HT1080 (cell line): ENCODE measurements around the gene ABHD14A. TPM values are rescaled to one million over a fixed set of nuclear protein-coding genes. Genes with fewer than 3 reads are reported as not detected.
"Not testable (repeated sequence)": the region's sequence is repeated elsewhere in the genome, so short reads cannot be mapped to it uniquely, and the experiment has no call there.

ENCODE experiments used
- DNase-seq: peaks from one replicate; pipeline ENCODE4 v3.0.0-alpha.2; 2015; ENCODE audit warnings: low read depth
- total RNA-seq: library from RNA; depleted of rRNA; stranded (reverse); fragments of >200 nt; shearing (Covaris generic); gene quantifications from 2 replicates; pipeline ENCODE4 v1.2.3, GENCODE V29; 2014

Gene ABHD14A
- total RNA-seq, 1 experiment from 2014 or later, result 25.1 TPM

DNA sequence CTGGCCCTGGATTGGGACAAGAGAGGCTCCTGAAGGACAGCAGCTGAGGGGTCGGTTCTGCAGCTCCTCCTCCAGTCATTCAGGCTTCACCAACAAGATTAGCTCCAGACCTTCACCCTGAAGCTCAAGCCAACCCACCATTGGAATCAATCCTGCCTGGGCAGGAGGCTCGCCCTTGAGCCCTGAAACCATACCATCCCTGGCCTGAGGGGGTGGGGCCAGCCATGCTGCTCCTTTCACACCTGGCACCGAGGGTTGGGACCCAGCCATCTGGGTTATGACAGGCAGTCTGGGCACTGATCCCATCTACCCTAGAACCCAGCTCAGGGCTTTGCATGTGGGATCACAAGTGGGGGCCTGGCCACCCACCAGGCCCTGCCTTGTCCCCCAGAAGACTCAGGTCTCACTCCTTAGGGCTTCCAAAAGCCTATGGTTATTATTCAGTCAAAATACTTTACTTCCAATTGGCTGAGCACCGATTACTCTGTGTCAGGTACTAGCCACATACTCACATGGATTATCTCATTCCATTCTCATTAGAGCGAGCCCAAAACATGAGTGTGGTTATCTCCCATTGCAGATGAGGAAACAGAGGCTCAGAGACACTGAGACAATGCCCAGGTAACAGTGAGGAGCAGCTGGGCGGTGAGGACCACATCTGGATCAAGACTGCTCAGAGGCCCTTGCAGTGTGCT is 4.1 kb upstream of the ABHD14A start:
- no peak for DNase-seq

DNA sequence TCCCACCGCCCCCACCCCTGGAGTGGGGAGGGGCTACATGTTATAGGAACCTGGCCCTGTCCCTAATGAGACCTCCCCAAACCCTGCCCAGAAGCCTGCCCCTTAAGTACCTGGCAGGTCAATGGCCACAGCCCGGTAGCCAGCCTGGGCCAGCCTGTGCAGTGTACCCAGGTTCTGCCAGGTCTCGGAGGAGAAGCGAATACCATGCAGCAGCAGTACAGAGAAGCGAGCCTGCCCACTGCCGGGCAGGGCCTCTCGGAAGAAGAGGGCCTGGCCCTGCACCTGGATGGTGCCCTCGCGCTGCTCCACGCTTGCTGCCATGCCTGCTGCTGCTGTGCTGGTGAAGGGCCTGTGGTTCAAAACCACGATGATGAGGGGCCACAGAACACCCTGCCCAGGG is 3.5 kb upstream of the ABHD14A start:
- no peak for DNase-seq

DNA sequence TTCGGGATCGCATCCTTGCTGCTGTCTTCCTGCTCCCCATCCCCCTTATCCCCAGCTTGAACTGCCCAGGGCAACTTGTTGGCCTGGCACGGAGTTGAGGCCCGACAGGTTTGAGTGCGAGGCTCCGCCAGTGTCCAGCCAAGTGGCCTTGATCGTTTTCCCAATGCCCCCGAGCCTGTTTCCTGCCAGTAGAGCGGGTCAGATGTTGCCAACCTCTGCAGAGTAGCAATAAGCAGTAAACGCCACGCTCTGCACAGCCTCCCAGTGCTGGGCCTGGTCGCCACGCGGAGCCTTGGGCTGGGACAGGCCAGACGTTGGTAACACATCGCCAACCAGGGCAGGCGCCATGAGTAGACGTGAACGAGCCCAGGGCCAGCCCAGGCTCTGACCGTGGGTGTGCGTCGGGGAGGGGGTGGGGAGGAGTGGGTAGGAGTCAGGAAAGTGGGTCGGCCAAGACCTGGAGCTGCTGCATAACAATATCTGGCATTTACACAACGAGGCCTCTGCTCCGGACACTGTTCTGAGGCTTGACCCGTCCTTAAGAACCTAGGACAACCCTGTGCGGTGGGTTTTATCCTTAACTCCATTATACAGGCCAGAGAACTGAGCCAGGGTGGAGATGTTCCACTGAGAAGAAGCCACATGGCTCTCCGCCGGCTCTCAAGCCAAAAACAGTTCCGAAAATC is 444 bp upstream of the ABHD14A start:
- DNase-seq, result no peak

DNA sequence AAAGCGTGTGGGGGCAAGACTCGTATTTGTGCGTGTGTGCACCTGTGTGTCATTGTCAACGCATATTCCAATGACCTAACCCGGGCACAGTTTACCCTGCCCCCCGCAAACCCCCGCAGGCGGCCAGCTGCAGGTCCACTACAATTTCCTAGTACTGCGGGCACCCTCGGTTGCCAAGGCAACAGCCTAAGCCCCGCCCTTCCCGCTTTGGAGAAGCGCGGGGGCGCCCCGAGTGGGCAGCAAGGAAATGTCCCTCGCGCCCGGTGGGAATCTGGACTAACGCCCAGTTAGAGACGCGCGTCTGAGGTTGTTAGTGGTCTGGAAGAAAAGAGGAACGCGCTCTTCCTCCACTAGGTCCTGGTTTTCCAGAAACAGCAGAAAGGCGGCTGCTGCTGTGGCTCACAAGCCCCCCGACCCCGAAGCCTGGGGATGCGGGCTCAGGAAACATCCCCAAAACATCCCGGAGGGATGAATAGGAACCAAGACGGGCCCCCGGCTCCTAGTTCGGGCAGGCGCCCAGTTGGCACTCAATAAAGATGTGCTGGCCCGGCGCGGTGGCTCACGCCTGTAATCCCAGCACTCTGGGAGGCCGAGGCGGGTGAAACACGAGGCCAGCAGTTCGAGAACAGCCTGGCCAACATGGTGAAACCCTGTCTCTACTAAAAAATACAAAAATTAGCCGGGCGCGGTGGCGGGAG is 1.1 kb downstream of the ABHD14A start:
- peak; percentile 43 for DNase-seq

DNA sequence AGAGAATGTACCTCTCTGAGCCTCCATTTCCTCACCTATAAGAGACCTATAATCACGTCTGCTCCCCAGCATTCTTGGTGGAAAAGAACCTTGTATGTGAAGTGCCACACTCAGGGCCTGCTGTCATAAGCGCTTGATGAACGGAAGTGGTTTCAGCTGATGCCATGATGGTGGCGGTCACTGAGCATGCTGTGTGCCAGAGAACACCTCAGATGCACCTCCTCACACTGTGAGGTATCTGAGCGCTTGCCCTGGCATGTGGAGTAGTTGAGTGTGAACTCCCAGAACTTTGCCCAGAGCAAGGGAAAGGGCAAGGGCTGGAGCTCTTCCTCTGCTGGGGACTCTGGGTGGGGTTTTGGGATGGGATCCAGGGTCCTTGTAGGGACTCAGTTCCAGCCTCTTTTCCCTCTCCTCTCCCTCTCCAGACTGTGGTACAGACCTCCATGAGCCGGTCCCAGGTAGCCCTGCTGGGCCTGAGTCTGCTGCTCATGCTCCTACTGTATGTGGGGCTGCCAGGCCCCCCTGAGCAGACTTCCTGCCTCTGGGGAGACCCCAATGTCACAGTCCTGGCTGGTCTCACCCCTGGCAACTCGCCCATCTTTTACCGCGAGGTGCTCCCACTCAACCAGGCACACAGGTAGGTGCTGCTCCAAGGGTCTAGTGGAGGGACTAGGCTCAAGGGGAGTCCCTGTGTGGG is 2.7 kb downstream of the ABHD14A start:
- no peak for DNase-seq

DNA sequence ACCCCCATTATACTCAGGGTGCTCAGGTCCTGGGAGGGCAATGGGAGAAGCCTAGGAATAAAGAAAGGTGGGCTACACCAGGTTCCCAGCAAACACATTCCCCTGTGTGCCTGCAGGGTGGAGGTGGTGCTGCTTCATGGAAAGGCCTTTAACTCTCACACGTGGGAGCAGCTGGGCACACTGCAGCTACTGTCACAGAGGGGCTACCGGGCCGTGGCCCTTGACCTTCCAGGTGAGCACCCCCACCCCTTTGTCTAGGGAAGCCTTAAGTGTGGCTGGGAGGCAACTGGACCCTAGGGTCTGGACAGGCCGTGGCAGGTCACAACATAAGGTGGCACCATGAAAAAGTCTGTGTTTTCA is 3.3 kb downstream of the ABHD14A start:
- DNase-seq, result no peak

DNA sequence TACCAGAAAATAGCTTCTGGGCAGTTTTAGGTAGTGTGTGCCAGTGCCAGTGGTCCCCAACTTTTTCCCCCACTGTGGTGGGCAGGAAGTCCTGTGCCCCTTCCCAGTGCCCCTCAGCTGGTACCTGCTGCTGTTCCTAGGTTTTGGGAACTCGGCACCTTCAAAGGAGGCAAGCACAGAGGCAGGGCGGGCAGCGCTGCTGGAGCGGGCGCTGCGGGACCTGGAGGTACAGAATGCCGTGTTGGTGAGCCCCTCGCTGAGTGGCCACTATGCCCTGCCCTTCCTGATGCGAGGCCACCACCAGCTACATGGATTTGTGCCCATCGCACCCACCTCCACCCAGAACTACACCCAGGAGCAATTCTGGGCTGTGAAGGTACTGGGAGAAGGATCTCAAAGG is 5.4 kb downstream of the ABHD14A start:
- no peak for DNase-seq

DNA sequence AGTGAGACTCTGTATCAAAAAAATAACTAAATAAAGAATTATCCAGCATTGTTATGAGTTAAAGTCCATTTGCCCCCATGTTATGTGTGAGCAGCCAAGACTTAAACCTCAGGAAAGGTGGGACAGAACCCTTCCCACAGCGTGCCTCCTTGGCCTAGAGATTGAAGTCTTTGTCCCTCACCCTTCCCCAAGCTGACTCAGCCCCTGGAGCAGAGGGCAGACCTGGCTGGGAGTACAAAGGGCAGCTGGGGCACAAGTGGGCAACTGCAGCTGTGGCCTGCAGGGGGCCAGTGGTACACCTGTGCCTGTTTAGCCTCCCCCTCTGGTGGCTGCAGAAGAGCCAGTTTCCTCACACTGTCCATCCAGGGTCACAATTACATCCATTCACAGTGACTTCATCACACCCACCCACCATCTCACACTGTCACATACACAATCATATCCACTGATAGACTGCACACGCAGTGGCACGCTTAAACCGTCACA is 7.5 kb downstream of the ABHD14A start:
- DNase-seq, result peak; percentile 78

DNA sequence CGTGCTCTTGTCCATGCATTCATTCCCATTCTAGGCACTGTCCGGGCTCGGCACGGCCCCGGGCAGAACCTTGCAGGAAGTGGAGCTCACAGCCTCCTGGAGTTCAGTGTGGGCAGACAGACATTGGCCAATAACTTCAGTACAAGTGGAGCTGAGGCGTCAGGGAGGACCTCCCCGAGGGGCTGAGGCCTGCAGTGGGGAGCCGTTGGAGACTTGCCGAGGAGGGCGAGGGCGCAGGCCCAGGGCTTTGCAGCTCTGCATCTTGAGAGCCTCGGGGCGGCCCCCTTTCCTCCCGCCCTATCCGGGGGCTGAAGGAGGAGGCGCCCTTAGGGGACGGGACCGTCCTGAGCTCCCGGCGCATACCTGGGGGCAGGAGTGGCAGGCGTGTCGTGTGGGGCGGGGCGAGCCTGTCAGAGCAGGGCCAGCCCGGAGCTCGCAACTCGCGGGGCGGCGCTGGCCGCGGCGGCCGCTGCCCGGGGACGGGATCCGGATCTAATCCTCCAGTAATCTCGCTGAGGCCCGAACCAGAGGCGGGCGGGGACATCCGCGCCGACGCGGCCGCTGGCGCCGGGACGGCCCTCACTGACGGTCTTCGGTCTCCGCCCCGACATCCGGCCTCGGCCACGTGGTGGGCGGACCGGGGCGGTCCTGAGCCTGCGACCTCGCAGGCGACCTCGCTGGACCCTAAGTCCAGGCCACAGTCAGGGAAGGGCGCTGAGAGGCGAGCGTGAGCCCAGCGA is 8.1 kb downstream of the ABHD14A start, which contains the start of gene ACY1:
Gene ACY1, plus strand, starts transcription at position 698 of the 740 bp plus-strand sequence. CDS start 530 bp downstream, outside the sequence.
- peak; percentile 90 for DNase-seq

DNA sequence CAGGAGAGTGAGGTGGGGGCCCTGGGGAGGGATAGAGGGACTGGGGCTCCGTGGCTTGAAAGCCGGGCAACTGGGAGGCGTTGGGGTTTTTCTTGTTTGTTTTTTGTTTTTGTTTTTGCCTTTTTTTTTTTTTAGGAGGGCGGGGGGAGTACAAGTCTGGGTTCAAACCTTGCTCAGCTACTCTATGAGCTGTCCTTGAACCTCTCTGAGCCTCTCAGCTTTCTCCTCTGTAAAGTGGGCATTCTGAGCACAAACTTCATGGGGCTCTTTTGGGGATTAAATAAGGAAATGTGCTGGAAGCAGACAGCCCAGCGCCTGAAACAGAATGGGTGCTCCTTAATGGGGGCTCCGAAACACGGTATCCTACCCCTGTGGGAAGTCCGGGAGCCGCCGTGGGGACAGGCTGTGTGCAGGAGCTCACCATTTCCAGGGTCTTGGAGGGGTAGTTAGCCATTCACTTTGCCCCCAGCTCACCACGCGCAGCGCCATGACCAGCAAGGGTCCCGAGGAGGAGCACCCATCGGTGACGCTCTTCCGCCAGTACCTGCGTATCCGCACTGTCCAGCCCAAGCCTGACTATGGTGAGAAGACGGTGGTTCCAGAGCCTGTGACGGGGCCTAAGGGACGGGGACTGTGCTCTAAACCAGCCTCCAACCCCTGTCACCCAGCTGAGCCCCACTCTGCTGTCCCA is 8.9 kb downstream of the ABHD14A start:
- DNase-seq, result no peak

DNA sequence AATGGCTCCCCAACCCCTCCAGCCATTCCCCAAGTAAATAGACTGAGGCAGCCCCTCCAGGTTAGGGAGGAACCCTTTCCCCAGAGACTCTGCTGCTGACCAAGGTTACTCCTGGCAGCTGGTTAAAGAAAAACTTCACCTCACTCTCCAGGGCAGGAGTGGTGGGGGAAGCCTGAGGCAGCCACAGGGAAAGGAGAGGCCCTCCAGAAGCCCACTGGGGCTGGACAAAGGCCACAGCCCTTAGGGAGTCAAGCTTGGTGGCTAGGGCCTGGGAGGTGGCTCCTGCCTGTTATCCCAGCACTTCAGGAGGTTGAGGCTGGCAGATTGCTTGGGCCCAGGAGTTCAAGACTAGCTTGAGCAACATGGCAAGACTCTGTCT is 9.4 kb downstream of the ABHD14A start:
- no peak for DNase-seq

DNA sequence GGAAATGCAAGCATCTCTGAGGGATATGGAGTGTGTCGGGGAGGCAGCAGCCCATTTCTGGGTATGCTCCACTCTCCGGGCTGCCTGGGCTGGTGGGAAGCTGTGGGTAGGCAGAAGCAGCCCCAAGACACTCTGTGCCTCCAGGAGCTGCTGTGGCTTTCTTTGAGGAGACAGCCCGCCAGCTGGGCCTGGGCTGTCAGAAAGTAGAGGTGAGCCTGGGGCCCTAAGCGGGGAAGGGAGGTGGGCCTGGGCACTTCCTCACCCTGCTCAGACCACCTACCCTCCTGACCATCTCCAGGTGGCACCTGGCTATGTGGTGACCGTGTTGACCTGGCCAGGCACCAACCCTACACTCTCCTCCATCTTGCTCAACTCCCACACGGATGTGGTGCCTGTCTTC is 10.2 kb downstream of the ABHD14A start:
- DNase-seq, result no peak

DNA sequence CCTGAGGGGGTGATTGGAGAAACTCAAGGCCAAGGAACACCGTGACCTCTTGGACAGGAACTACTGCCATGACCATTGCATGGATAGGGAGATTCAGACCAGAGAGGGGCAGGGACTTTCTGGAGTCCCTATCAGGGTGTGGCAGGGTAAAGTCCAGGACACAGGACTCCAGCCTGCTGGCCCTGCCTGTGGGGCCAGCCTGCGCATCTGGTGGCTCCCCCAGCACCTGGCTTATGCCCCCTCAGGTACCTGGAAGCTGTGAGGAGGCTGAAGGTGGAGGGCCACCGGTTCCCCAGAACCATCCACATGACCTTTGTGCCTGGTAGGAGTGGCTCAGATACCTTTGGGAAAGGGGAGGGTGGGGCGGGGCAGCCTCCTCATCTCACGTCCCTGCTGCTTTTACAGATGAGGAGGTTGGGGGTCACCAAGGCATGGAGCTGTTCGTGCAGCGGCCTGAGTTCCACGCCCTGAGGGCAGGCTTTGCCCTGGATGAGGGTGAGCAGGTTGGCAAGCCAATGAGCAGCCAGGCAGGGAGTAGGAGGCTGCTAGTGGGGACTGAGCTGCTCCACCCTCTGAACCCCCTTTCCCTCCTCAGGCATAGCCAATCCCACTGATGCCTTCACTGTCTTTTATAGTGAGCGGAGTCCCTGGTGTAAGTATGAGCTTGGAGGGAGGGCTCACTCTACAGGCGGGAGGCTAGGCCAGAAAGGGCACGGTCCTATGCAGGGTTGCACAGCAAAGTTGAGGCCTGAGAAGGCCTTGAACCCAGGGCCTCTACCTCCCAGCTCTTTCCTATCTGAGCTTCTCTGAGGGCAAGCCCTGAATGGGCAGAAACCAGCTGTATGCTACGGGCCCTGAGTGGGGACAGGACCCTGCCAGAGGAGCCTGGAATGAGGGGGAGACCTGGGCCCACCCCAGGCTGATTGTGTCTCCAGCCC is 11.4 kb downstream of the ABHD14A start:
- DNase-seq, result no peak

DNA sequence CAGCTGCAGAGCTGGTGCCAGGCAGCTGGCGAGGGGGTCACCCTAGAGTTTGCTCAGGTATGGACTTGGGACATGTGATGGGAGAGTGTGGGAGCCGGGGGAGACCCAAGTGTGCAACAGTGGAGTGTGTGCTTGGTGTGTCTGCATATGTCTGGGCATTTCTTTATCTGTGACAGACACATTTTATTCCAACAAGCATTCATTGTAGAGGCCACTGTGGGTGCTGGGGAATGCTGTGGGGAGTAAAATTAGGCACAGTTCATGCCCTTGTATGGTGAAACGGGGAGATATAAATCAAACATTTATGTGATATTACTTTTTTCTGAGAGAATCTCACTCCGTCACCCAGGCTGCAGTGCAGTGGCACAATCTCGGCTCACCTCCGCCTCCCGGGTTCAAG is 12.7 kb downstream of the ABHD14A start:
- no peak for DNase-seq

DNA sequence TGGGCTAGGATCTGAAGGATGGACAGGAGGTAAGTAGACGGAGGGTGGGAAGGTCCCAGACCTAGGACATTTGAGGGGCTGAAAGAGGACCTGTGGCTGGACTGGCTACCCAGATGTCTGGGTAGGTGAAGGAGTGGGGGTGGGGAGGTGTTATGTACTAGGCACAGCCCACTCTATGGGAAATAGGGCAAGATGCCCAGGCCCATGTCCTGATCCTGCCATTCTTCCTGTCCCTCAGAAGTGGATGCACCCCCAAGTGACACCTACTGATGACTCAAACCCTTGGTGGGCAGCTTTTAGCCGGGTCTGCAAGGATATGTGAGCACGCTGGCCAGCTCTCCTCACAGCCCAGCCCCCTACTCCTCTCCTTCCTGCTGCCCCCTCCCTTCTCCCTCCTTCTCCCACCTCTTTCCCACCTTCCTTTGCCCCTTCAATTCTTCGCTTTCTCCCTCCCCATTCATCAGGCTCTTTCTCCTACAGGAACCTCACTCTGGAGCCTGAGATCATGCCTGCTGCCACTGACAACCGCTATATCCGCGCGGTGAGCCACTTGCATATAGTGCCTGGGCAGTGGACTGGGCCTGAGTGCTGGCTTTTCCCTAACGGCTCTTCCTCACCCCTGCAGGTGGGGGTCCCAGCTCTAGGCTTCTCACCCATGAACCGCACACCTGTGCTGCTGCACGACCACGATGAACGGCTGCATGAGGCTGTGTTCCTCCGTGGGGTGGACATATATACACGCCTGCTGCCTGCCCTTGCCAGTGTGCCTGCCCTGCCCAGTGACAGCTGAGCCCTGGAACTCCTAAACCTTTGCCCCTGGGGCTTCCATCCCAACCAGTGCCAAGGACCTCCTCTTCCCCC is 13.7 kb downstream of the ABHD14A start:
- no peak for DNase-seq

DNA sequence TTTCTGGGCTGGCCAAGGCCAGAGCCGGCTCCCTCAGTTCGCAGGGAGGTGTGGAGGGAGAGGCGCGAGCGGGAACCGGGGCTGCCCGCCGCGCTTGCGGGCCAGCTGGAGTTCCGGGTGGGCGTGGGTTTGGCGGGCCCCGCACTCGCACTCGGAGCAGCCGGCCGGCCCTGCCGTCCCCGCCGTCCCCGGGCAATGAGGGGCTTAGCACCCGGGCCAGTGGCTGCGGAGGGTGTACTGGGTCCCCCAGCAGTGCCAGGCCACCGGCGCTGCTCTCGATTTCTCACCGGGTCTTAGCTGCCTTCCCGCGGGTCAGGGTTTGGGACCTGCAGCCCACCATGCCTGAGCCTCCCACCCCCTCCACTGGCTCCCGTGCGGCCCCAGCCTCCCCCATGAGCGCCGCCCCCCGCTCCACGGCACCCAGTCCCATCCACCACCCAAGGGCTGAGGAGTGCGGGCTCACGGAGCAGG is 15.7 kb downstream of the ABHD14A start:
- DNase-seq, result not testable (repeated sequence)

DNA sequence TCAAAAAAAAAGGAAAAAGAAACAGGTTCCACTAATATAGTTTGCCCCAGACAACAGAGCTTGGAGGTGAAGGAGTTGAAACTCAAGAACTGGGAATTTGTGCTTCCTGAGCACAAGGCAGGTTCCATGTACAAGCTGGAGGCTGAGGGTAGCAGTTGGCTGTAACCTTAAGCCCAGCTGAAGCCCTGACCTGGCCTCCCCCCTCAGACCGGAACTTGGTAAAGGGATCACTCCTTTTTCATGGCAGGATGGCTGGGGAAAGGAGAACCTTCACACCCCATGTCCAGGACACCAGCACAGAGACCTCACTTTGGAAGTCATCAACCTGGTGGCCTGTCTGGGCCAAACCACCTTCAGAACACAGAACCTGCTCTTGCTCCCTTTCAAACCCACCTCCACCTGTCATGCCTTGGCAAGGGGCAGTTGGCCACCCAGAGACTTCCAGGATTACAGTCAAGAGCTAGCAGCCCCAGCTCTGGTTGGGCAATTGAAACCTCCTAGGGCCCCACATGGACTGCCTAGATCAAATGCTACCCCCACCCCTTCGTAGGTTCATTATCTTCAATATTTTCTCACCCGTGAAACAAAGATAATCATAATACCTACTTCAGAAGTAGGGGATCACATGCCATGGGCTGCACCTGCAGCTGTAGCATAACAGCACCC is 17.3 kb downstream of the ABHD14A start:
- DNase-seq, result no peak

DNA sequence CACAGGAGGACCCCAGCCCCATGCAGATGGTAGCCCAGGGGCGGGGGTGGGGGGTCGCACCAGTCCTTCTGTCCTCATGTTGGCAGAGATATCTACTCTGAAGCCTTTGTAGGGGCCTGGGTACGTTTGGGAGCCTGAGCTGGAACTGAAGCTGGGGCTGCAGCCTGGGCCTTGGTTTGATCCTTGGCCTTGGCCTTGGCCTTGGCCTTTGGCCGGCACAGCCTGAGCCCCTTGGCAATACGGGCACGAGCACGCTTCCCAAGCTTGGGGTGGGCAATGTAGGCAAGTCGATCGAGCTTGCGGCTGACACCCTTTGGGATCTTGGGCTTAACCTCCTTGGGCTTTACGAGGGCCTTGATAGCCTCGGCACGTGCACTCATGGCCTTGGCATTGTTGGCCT is 18.8 kb downstream of the ABHD14A start:
- DNase-seq, result not testable (repeated sequence)
